HUDEP-2 (cell line): ENCODE measurements around the gene SLC37A1.
"Not testable (repeated sequence)": the region's sequence is repeated elsewhere in the genome, so short reads cannot be mapped to it uniquely, and the experiment has no call there.

Experiments
- DNase-seq, 76 experiments: peaks; one replicate each; lab custom pipeline; 2025; ENCODE audit not compliant: unreplicated experiment in 76 of 76; lab: John Stamatoyannopoulos, UW

SLC37A1 gene

GRCh38 chr21:42611852-42612251 lies 98.2 kb downstream of the SLC37A1 start:
- no peak for DNase-seq

GRCh38 chr21:42612390-42612789 lies 98.7 kb downstream of the SLC37A1 start:
- DNase-seq = no peak

GRCh38 chr21:42613756-42614155 lies 100.1 kb downstream of the SLC37A1 start:
- DNase-seq = no peak

GRCh38 chr21:42614396-42614795 lies 100.7 kb downstream of the SLC37A1 start:
- peak in 3 of 76 experiments; percentile 10 to 29 (median 16) for DNase-seq

GRCh38 chr21:42614811-42615351 lies 101.2 kb downstream of the SLC37A1 start:
- DNase-seq = peak in 12 of 76 experiments; percentile 9 to 42 (median 18)

GRCh38 chr21:42615377-42615776 lies 101.7 kb downstream of the SLC37A1 start:
- not testable (repeated sequence) for DNase-seq

GRCh38 chr21:42615924-42616323 lies 102.3 kb downstream of the SLC37A1 start:
- DNase-seq = no peak

GRCh38 chr21:42616446-42616845 lies 102.8 kb downstream of the SLC37A1 start:
- DNase-seq = no peak

- no peak for DNase-seq
Observed at GRCh38 chr21:42616941-42617340, 103.3 kb downstream of the SLC37A1 start.

GRCh38 chr21:42617486-42617885 lies 103.8 kb downstream of the SLC37A1 start:
- DNase-seq = no peak

- DNase-seq = no peak
Observed at GRCh38 chr21:42618707-42619102, 105.1 kb downstream of the SLC37A1 start.

- no peak for DNase-seq
Observed at GRCh38 chr21:42619166-42619565, 105.5 kb downstream of the SLC37A1 start.

- no peak for DNase-seq
Observed at GRCh38 chr21:42619841-42620240, 106.2 kb downstream of the SLC37A1 start.

- DNase-seq = no peak
Observed at GRCh38 chr21:42621166-42621818, 107.6 kb downstream of the SLC37A1 start.

GRCh38 chr21:42621819-42622177 lies 108.1 kb downstream of the SLC37A1 start:
- DNase-seq = no peak

GRCh38 chr21:42622284-42622683 lies 108.6 kb downstream of the SLC37A1 start:
- no peak for DNase-seq

GRCh38 chr21:42623694-42624093 lies 110.0 kb downstream of the SLC37A1 start:
- no peak for DNase-seq

- DNase-seq = no peak
Observed at GRCh38 chr21:42624095-42624790, 110.6 kb downstream of the SLC37A1 start.

GRCh38 chr21:42624936-42625335 lies 111.3 kb downstream of the SLC37A1 start:
- DNase-seq = no peak

- no peak for DNase-seq
Observed at GRCh38 chr21:42626171-42626570, 112.5 kb downstream of the SLC37A1 start.

GRCh38 chr21:42627527-42628289 lies 114.1 kb downstream of the SLC37A1 start:
- DNase-seq = no peak
